ENCODE measurements around the gene TEDDM1. TPM values are rescaled to one million over a fixed set of nuclear protein-coding genes. Genes with fewer than 3 reads are reported as not detected.

Gene TEDDM1
- total RNA-seq, 1 donor from 2014 or later = not detected

DNA sequence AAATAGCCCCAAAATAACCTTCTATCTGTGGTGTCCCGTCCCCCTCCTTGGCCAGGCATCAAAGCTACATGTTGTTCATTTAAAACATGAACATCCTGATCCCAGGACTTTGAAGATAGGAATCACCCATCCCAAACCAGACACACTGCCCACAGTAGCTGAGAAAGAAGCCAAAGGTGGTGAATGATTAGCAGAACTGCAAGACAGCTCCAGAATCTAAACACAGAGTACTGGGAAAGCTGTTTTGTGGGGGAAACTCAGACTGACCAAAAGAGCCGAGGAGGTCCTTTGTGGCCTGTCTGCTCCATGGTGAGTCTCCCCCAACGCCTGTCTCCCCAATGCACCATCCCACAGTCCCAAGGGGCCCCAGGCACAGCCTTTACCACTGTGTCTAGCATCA is 7.3 kb upstream of the TEDDM1 start:
- H3K27me3 Mint-ChIP-seq = peaks cover 8% of the 10 kb centered on the region

DNA sequence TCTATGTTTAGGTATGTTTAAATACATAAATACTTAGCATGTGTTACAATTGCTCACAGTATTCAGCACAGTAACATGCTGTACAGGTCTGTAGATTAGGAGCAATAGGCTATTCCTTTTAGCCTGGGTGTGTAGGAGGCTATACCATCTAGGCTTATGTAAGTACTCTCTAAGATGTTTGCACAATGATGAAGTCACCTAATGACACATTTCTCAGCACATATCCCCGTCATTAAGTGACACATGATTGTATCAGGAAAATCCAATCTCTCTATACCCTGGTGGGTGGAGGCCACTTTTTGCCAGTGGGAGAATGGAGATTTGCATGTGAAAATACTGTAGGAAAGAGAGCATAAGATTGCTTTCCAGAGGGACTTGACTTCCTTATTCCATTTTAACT is 5.5 kb upstream of the TEDDM1 start:
- POLR2A ChIA-PET = no interaction called here
- ATAC-seq (ENCODE audit: low read depth) (no peak), DNase-seq (no peak)
- Mint-ChIP-seq H3K4me1 (no peaks in the 10 kb centered on the region), H3K27ac (no peak overlapping the region), H3K27me3 (peaks cover 8% of the 10 kb centered on the region), H3K4me3 (no peak overlapping the region), H3K36me3 (ENCODE audit: low read depth) (no peaks in the 10 kb centered on the region), H3K9me3 (no peaks in the 10 kb centered on the region)
- intact Hi-C loops (cut with micrococcal nuclease) = no loop called here
- TF ChIP-seq, protein P1, sequence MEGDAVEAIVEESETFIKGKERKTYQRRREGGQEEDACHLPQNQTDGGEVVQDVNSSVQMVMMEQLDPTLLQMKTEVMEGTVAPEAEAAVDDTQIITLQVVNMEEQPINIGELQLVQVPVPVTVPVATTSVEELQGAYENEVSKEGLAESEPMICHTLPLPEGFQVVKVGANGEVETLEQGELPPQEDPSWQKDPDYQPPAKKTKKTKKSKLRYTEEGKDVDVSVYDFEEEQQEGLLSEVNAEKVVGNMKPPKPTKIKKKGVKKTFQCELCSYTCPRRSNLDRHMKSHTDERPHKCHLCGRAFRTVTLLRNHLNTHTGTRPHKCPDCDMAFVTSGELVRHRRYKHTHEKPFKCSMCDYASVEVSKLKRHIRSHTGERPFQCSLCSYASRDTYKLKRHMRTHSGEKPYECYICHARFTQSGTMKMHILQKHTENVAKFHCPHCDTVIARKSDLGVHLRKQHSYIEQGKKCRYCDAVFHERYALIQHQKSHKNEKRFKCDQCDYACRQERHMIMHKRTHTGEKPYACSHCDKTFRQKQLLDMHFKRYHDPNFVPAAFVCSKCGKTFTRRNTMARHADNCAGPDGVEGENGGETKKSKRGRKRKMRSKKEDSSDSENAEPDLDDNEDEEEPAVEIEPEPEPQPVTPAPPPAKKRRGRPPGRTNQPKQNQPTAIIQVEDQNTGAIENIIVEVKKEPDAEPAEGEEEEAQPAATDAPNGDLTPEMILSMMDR (IDR thresholded peaks at IDR 0.05) = no peak
- CTCF ChIA-PET = interaction anchor here (0.6 to 1.7 kb wide), 3 partner anchors 8 to 263 kb away, joined by 3 to 5 read pairs (median 4); no protein-coding TSS in a partner anchor

More for the DNA sequence above, 7.3 kb upstream of the TEDDM1 start:
- no peak overlapping the region for H3K27ac Mint-ChIP-seq
- H3K4me3 Mint-ChIP-seq = no peak overlapping the region
- TF ChIP-seq, protein P1 (IDR thresholded peaks at IDR 0.05) = no peak
- no peaks in the 10 kb centered on the region for H3K9me3 Mint-ChIP-seq
- no peaks in the 10 kb centered on the region for H3K4me1 Mint-ChIP-seq
- POLR2A ChIA-PET = no interaction called here
- no peaks in the 10 kb centered on the region for H3K36me3 Mint-ChIP-seq (ENCODE audit: low read depth)
- no peak for DNase-seq
- CTCF ChIA-PET = interaction anchor here (1.4 to 1.7 kb wide), 2 partner anchors 265 kb away, joined by 4 to 6 read pairs; no protein-coding TSS in a partner anchor
- no peak for ATAC-seq (ENCODE audit: low read depth)
- intact Hi-C loops (cut with micrococcal nuclease) = no loop called here

DNA sequence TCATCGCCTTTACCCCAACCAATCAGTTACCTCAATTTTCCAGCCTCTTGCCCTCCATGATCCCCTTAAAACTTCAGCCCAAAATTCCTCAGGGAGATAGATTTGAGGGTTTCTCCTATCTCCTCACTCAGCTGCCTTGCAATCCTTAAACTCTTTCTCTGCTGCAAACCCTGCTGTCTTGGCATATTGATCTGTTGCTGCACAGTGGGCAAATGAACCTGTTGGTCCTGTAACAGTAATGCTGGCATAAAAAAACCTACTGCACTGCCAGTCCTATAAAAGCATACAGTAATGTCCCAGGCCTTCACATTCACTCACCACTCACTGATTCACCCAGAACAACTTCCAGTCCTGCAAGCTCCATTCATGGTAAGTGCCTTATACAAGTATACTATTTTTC is 5.1 kb upstream of the TEDDM1 start:
- TF ChIP-seq, protein P1 (IDR thresholded peaks at IDR 0.05) = no peak
- ATAC-seq (ENCODE audit: low read depth) (no peak), DNase-seq (no peak)
- ChIA-PET POLR2A (no interaction called here), CTCF (interaction anchor here (0.7 to 1.7 kb wide), 2 partner anchors 9 to 262 kb away, joined by 3 to 5 read pairs; no protein-coding TSS in a partner anchor)
- Mint-ChIP-seq H3K27me3 (peaks cover 8% of the 10 kb centered on the region), H3K4me1 (no peaks in the 10 kb centered on the region), H3K27ac (no peak overlapping the region), H3K9me3 (no peaks in the 10 kb centered on the region), H3K4me3 (no peak overlapping the region), H3K36me3 (ENCODE audit: low read depth) (no peaks in the 10 kb centered on the region)
- intact Hi-C loops (cut with micrococcal nuclease) = no loop called here

DNA sequence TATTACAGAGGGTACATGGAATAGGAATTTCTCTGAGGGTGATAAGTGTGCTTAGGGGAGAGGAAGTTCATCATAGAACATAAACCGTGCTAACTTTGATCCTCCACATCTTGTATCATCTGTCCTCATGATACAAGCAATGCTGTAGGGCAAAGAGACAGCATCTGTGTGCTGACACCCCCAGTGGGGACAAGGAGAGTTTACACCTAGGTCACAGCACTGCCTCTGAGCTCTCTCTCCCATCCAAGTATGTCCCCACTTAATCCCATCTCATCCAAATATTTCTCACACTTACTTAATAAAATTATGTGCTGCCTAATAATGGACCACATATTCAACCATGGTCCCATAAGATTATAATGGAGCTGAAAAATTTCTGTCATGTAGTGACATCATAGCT is 4.3 kb upstream of the TEDDM1 start:
- ATAC-seq (ENCODE audit: low read depth) = no peak
- POLR2A ChIA-PET = no interaction called here
- peaks cover 8% of the 10 kb centered on the region for H3K27me3 Mint-ChIP-seq
- H3K36me3 Mint-ChIP-seq (ENCODE audit: low read depth) = no peaks in the 10 kb centered on the region
- no peaks in the 10 kb centered on the region for H3K9me3 Mint-ChIP-seq
- H3K4me3 Mint-ChIP-seq = no peak overlapping the region
- DNase-seq = no peak
- CTCF ChIA-PET = interaction anchor here (0.7 to 1.7 kb wide), 2 partner anchors 8 to 262 kb away, joined by 3 to 5 read pairs; no protein-coding TSS in a partner anchor
- intact Hi-C loops (cut with micrococcal nuclease) = no loop called here
- no peaks in the 10 kb centered on the region for H3K4me1 Mint-ChIP-seq
- TF ChIP-seq, protein P1 (IDR thresholded peaks at IDR 0.05) = no peak
- H3K27ac Mint-ChIP-seq = no peak overlapping the region

DNA sequence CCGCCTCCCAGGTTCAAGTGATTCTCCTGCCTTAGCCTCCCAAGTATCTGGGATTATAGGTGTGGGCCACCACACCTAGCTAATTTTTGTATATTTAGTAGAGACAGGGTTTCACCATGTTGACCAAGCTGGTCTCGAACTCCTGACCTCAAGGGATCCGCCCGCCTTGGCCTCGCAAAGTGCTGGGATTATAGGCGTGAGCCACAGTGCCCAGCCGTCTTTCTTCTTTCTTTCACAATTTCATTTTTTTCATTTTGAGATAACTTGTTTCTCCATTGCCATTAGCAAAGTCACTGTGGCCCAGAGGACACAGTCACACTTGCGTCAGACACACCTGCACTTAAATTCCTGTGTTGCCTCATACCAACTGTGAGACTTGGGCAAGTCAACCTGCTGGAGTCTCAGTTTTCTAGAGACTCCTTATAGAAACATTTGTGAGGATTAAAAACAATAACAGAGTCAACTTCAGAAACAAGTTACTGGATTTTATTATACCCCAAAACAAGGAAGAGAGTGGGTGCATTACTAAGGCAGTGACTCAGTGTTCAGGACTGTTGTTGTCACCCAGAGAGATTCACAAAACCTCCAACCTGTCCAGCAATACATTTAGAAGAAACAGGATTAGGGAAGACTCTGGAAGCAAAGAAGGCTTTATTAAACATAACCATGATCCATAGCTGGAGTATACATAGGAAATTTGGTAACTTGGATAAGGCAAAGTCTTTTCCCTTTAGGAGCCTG is 2.6 kb downstream of the TEDDM1 start:
- Mint-ChIP-seq H3K4me1 (peaks cover 10% of the 10 kb centered on the region), H3K4me3 (no peak overlapping the region), H3K36me3 (ENCODE audit: low read depth) (no peaks in the 10 kb centered on the region), H3K9me3 (no peaks in the 10 kb centered on the region), H3K27ac (no peak overlapping the region), H3K27me3 (peaks cover 8% of the 10 kb centered on the region)
- POLR2A ChIA-PET = no interaction called here
- intact Hi-C loops (cut with micrococcal nuclease) = loop anchor here (2.0 to 10.0 kb wide), 2 partner anchors 389 to 1893 kb away; partner anchors contain the start of gene ACBD6
- ATAC-seq (ENCODE audit: low read depth) (no peak), DNase-seq (no peak)
- TF ChIP-seq, protein P1 (IDR thresholded peaks at IDR 0.05) = no peak
- CTCF ChIA-PET = interaction anchor here (0.7 to 8.4 kb wide), 9 partner anchors 8 to 919 kb away, joined by 3 to 284 read pairs (median 4); no protein-coding TSS in a partner anchor

All from activated B cell treated with CpG ODN at 0.5 μM for 24 hours (primary cell).